Skeletal muscle cell (primary cell): ENCODE measurements around the gene PITHD1.
A peak's percentile ranks its signal among the peaks of the same experiment; 100 is the strongest.
"Not testable (repeated sequence)": the region's sequence is repeated elsewhere in the genome, so short reads cannot be mapped to it uniquely, and the experiment has no call there.

Experiments
- DNase-seq: peaks from one replicate; pipeline ENCODE4 v3.0.0-alpha.2; 2010; ENCODE audit warnings: low read depth
- H3K4me3 ChIP-seq: 2 replicates; pipeline ENCODE4 v1.5.1; 2011; ENCODE audit warnings: low read depth, mild to moderate bottlenecking, control low read depth, low read length, moderate library complexity

PITHD1 gene

GRCh38 chr1:23816361-23816760, 38.1 kb downstream of the PITHD1 start:
- no peak overlapping the region for H3K4me3 ChIP-seq
- no peak for DNase-seq

GRCh38 chr1:23816906-23817305, 38.7 kb downstream of the PITHD1 start:
- DNase-seq, result no peak
- no peak overlapping the region for H3K4me3 ChIP-seq

- no peak overlapping the region for H3K4me3 ChIP-seq
- no peak for DNase-seq
Measured at GRCh38 chr1:23817633-23818032, 39.4 kb downstream of the PITHD1 start.

GRCh38 chr1:23823767-23824166, 45.5 kb downstream of the PITHD1 start:
- H3K4me3 ChIP-seq, result peak overlapping the region; percentile 99
- no peak for DNase-seq

- no peak for DNase-seq
- peak overlapping the region; percentile 99 for H3K4me3 ChIP-seq
Measured at GRCh38 chr1:23824711-23825075, 46.5 kb downstream of the PITHD1 start.

- peak within 1 kb of the TSS; percentile 99 for H3K4me3 ChIP-seq
- peak; percentile 58 for DNase-seq
Measured at GRCh38 chr1:23825076-23825761, 47.0 kb downstream of the PITHD1 start, which contains the start of gene HMGCL. TSS of gene HMGCL (minus strand) at chr1:23825429. CDS start at chr1:23825415, 14 bp downstream.

- H3K4me3 ChIP-seq, result peak overlapping the region; percentile 99
- DNase-seq, result no peak
Measured at GRCh38 chr1:23825762-23826522, 47.7 kb downstream of the PITHD1 start.

GRCh38 chr1:23826590-23826989, 48.4 kb downstream of the PITHD1 start:
- not testable (repeated sequence) for DNase-seq, H3K4me3 ChIP-seq

GRCh38 chr1:23827717-23828116, 49.5 kb downstream of the PITHD1 start:
- DNase-seq, result no peak
- H3K4me3 ChIP-seq, result no peak overlapping the region

- H3K4me3 ChIP-seq, DNase-seq: not testable (repeated sequence)
Measured at GRCh38 chr1:23834156-23834555, 55.9 kb downstream of the PITHD1 start.

- H3K4me3 ChIP-seq, result no peak overlapping the region
- no peak for DNase-seq
Measured at GRCh38 chr1:23836037-23836436, 57.8 kb downstream of the PITHD1 start.
